GM12878 (cell line): ENCODE measurements around the gene NR2F1-AS1. TPM values are rescaled to one million over a fixed set of nuclear protein-coding genes. Genes with fewer than 3 reads are reported as not detected.

Experiments used
- EED ChIP-seq: sonication (generic); IDR thresholded peaks from 2 replicates; pipeline ENCODE4 v1.6.1; 2016; ENCODE audit warnings: antibody characterized with exemption, low read depth
- FOXK2 ChIP-seq: fragments of 450-650 bp; IDR thresholded peaks from 2 replicates; pipeline ENCODE4 v1.6.1; 2017; ENCODE audit warnings: mild to moderate bottlenecking, moderate library complexity
- SMAD5 ChIP-seq: IDR thresholded peaks from 2 replicates; pipeline ENCODE4 v1.6.1; 2016; ENCODE audit warnings: antibody characterized with exemption, low read depth
- SPI1 ChIP-seq: IDR thresholded peaks from 2 replicates; pipeline ENCODE4 v1.6.1; 2011; ENCODE audit warnings: low read depth, mild to moderate bottlenecking, low read length, moderate library complexity, borderline replicate concordance; ENCODE audit not compliant: insufficient read depth
- polyA plus RNA-seq, 11 experiments: library from polyadenylated mRNA; depleted of rRNA in 4 of 11; unstranded in 6 of 11; stranded (reverse) in 5 of 11; fragments of >200 nt; fragmentation: Nextera tagmentation in 4 of 11; fragmentation: Illumina TruSeq in 1 of 11; extraction: Ambion mirVana in 4 of 11; extraction: Trizol in 1 of 11; gene quantifications; 1 replicate in 1 of 11; 2 replicates in 10 of 11; pipeline versions ENCODE4 v1.2.1 to v1.2.3, GENCODE V29; 2011 to 2016; ENCODE audit warnings: inconsistent platforms in 2 of 11, missing spikeins in 2 of 11, low read depth in 1 of 11
- total RNA-seq, 4 experiments: library from RNA; depleted of rRNA in 3 of 4; stranded (reverse); fragments of >200 nt in 3 of 4; fragmentation: Illumina TruSeq in 1 of 4; extraction: Trizol in 1 of 4; gene quantifications; 2 replicates each; pipeline versions ENCODE4 v1.2.1 to v1.2.3, GENCODE V29; 2013 to 2021
- TF ChIP-seq, protein P1 (sequence below): IDR thresholded peaks from 2 replicates; pipeline ENCODE4 v1.6.1; 2012; ENCODE audit warnings: improper control_type of control experiment, low read depth, low read length; ENCODE audit not compliant: insufficient replicate concordance
- TF ChIP-seq, protein P2 (sequence below): IDR thresholded peaks from 2 replicates; pipeline ENCODE4 v1.6.1; 2012; ENCODE audit warnings: mild to moderate bottlenecking, low read depth, low read length

NR2F1-AS1 gene
- total and polyA plus RNA-seq, 10 of the 15 experiments (the other 5 are each of a cell fraction or from before 2014, with no cell fraction given): 0.11 to 0.85 (median 0.27) TPM

DNA sequence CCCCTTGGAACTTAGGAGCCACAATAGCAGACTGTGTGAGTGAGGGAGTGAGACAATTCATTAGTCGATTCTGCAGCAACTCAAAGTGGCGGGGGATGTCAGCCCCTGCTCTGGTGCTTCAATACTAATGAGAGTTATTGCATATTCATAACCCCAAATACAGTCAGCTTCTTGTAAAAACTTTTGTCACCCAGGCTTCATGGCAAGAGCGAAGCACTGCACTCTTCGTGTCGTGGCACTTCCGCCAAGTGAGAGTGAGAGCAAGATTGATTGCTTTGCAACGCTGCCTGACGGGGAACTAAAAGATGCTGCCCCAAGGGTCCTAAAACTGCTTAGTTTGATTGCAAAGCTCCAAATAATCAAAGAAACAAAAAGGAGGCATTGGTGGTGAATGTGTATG is 150.9 kb downstream of the NR2F1-AS1 start (continued):
- TF ChIP-seq EED: no peak
- TF ChIP-seq SMAD5: no peak
- TF ChIP-seq, protein P1, sequence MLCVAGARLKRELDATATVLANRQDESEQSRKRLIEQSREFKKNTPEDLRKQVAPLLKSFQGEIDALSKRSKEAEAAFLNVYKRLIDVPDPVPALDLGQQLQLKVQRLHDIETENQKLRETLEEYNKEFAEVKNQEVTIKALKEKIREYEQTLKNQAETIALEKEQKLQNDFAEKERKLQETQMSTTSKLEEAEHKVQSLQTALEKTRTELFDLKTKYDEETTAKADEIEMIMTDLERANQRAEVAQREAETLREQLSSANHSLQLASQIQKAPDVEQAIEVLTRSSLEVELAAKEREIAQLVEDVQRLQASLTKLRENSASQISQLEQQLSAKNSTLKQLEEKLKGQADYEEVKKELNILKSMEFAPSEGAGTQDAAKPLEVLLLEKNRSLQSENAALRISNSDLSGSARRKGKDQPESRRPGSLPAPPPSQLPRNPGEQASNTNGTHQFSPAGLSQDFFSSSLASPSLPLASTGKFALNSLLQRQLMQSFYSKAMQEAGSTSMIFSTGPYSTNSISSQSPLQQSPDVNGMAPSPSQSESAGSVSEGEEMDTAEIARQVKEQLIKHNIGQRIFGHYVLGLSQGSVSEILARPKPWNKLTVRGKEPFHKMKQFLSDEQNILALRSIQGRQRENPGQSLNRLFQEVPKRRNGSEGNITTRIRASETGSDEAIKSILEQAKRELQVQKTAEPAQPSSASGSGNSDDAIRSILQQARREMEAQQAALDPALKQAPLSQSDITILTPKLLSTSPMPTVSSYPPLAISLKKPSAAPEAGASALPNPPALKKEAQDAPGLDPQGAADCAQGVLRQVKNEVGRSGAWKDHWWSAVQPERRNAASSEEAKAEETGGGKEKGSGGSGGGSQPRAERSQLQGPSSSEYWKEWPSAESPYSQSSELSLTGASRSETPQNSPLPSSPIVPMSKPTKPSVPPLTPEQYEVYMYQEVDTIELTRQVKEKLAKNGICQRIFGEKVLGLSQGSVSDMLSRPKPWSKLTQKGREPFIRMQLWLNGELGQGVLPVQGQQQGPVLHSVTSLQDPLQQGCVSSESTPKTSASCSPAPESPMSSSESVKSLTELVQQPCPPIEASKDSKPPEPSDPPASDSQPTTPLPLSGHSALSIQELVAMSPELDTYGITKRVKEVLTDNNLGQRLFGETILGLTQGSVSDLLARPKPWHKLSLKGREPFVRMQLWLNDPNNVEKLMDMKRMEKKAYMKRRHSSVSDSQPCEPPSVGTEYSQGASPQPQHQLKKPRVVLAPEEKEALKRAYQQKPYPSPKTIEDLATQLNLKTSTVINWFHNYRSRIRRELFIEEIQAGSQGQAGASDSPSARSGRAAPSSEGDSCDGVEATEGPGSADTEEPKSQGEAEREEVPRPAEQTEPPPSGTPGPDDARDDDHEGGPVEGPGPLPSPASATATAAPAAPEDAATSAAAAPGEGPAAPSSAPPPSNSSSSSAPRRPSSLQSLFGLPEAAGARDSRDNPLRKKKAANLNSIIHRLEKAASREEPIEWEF: no peak
- TF ChIP-seq, protein P2, sequence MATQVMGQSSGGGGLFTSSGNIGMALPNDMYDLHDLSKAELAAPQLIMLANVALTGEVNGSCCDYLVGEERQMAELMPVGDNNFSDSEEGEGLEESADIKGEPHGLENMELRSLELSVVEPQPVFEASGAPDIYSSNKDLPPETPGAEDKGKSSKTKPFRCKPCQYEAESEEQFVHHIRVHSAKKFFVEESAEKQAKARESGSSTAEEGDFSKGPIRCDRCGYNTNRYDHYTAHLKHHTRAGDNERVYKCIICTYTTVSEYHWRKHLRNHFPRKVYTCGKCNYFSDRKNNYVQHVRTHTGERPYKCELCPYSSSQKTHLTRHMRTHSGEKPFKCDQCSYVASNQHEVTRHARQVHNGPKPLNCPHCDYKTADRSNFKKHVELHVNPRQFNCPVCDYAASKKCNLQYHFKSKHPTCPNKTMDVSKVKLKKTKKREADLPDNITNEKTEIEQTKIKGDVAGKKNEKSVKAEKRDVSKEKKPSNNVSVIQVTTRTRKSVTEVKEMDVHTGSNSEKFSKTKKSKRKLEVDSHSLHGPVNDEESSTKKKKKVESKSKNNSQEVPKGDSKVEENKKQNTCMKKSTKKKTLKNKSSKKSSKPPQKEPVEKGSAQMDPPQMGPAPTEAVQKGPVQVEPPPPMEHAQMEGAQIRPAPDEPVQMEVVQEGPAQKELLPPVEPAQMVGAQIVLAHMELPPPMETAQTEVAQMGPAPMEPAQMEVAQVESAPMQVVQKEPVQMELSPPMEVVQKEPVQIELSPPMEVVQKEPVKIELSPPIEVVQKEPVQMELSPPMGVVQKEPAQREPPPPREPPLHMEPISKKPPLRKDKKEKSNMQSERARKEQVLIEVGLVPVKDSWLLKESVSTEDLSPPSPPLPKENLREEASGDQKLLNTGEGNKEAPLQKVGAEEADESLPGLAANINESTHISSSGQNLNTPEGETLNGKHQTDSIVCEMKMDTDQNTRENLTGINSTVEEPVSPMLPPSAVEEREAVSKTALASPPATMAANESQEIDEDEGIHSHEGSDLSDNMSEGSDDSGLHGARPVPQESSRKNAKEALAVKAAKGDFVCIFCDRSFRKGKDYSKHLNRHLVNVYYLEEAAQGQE: no peak
- TF ChIP-seq FOXK2: no peak
- no peak for TF ChIP-seq SPI1
